HG02571 (cell line): ENCODE data around the gene TRAF2.

Source experiments
- ATAC-seq: cut with Tn5 transposase; IDR thresholded peaks from one replicate; pipeline ENCODE4 v1.9.1; 2021; ENCODE audit warnings: mild to moderate bottlenecking, moderate library complexity; ENCODE audit not compliant: unreplicated experiment

Gene TRAF2

GRCh38 chr9:136973618-136974617, 87.6 kb downstream of the TRAF2 start:
- no peak for ATAC-seq

- ATAC-seq: no peak
Observed at GRCh38 chr9:136974817-136975535, 88.7 kb downstream of the TRAF2 start.

GRCh38 chr9:136975644-136976043, 89.3 kb downstream of the TRAF2 start:
- ATAC-seq: no peak
